DOHH2 (cell line): ENCODE data around the gene PMS1.

ENCODE experiments used
- H3F3A ChIP-seq: fragments of 200-600 bp; sonication (generic), shearing (Covaris generic); 2 replicates; pipeline ENCODE4 v1.6.0; 2016; ENCODE audit warnings: antibody characterized with exemption, mild to moderate bottlenecking; ENCODE audit not compliant: control insufficient read depth, insufficient read depth
- H3K27ac ChIP-seq: fragments of 200-600 bp; sonication (generic); 2 replicates; pipeline ENCODE4 v1.5.1; 2014; ENCODE audit warnings: low read depth, mild to moderate bottlenecking, low read length, moderate library complexity
- H3K27me3 ChIP-seq: fragments of 200-600 bp; sonication (generic); 2 replicates; pipeline ENCODE4 v1.6.1; 2014; ENCODE audit warnings: mild to moderate bottlenecking, low read length, mixed read lengths; ENCODE audit not compliant: control insufficient read depth
- H3K36me3 ChIP-seq: fragments of 200-600 bp; sonication (generic); 2 replicates; pipeline ENCODE4 v1.6.1; 2014; ENCODE audit warnings: mild to moderate bottlenecking, low read length, moderate library complexity, mixed read lengths; ENCODE audit not compliant: control insufficient read depth
- H3K4me1 ChIP-seq: fragments of 200-600 bp; sonication (generic); 2 replicates; pipeline ENCODE4 v1.6.1; 2014; ENCODE audit warnings: mild to moderate bottlenecking, low read length, mixed read lengths; ENCODE audit not compliant: control insufficient read depth
- H3K4me2 ChIP-seq: fragments of 200-600 bp; sonication (generic); 2 replicates; pipeline ENCODE4 v1.6.0; 2014; ENCODE audit warnings: mild to moderate bottlenecking, low read length, moderate library complexity
- H3K4me3 ChIP-seq: fragments of 200-600 bp; sonication (generic); 2 replicates; pipeline ENCODE4 v1.5.1; 2014; ENCODE audit warnings: mild to moderate bottlenecking, low read length, mixed read lengths
- H3K79me2 ChIP-seq: fragments of 200-600 bp; sonication (generic); 2 replicates; pipeline ENCODE4 v1.6.1; 2014; ENCODE audit warnings: mild to moderate bottlenecking, low read length, mixed read lengths; ENCODE audit not compliant: control insufficient read depth
- H3K9me2 ChIP-seq: fragments of 200-600 bp; sonication (generic); replicated peaks from 2 replicates; pipeline ENCODE4 v1.6.1; 2014; ENCODE audit warnings: mild to moderate bottlenecking, low read length, mixed read lengths; ENCODE audit not compliant: control insufficient read depth
- H3K9me3 ChIP-seq: fragments of 200-600 bp; sonication (generic); 2 replicates; pipeline ENCODE4 v1.6.1; 2014; ENCODE audit warnings: antibody characterized with exemption, low read length, mixed read lengths; ENCODE audit not compliant: control insufficient read depth, insufficient read depth
- H4K20me1 ChIP-seq: fragments of 200-600 bp; sonication (generic); 2 replicates; pipeline ENCODE4 v1.6.0; 2014; ENCODE audit warnings: low read depth, mild to moderate bottlenecking, antibody characterized with exemption, low read length, moderate library complexity; ENCODE audit not compliant: control insufficient read depth, insufficient read depth
- CTCF ChIP-seq: fragments of 200-600 bp; sonication (generic); IDR thresholded peaks from one replicate; pipeline ENCODE4 v1.5.1; 2014; ENCODE audit warnings: antibody characterized with exemption, mild to moderate bottlenecking, low read depth, low read length; ENCODE audit not compliant: poor library complexity, severe bottlenecking
- EZH2phosphoT487 ChIP-seq: fragments of 200-600 bp; sonication (generic); IDR thresholded peaks from 2 replicates; pipeline ENCODE4 v1.6.1; 2017; ENCODE audit warnings: borderline replicate concordance, mild to moderate bottlenecking, antibody characterized with exemption, low read length, moderate library complexity, mixed read lengths

The PMS1 gene

GRCh38 chr2:189870381-189871085 is 86.3 kb downstream of the PMS1 start:
- H3K27ac ChIP-seq: no peak overlapping the region
- H3K27me3 ChIP-seq: no peaks in the 10 kb centered on the region
- no peak overlapping the region for H3K4me2 ChIP-seq
- H3K9me2 ChIP-seq: no peaks in the 10 kb centered on the region
- H3K9me3 ChIP-seq: no peaks in the 10 kb centered on the region
- no peaks in the 10 kb centered on the region for H4K20me1 ChIP-seq
- peaks cover 46% of the 10 kb centered on the region for H3K36me3 ChIP-seq
- no peak overlapping the region for H3K4me3 ChIP-seq
- H3K4me1 ChIP-seq: peaks cover 8% of the 10 kb centered on the region; the same call in 1 of the 2 replicates
- no peak for TF ChIP-seq CTCF
- TF ChIP-seq EZH2phosphoT487: no peak
- H3K79me2 ChIP-seq: no peaks in the 10 kb centered on the region
- no peaks in the 10 kb centered on the region for H3F3A ChIP-seq

- H3K4me1 ChIP-seq: 0 out of 2 replicates have a peak, but pooled peaks cover 4% of the 10 kb centered on the region
- H3F3A ChIP-seq: peaks cover under 1% of the 10 kb centered on the region; the same call in 1 of the 2 replicates
- H3K9me3 ChIP-seq: no peaks in the 10 kb centered on the region
- H3K36me3 ChIP-seq: peaks cover 27% of the 10 kb centered on the region
- H4K20me1 ChIP-seq: no peaks in the 10 kb centered on the region
- no peak overlapping the region for H3K27ac ChIP-seq
- H3K9me2 ChIP-seq: no peaks in the 10 kb centered on the region
- H3K79me2 ChIP-seq: no peaks in the 10 kb centered on the region
- TF ChIP-seq EZH2phosphoT487 (no peak), CTCF (no peak)
- no peak overlapping the region for H3K4me3 ChIP-seq
- no peaks in the 10 kb centered on the region for H3K27me3 ChIP-seq
- no peak overlapping the region for H3K4me2 ChIP-seq
Observed at GRCh38 chr2:189873696-189874095, 89.4 kb downstream of the PMS1 start.

- Histone ChIP-seq H3K9me2 (no peaks in the 10 kb centered on the region), H3K27ac (no peak overlapping the region), H3K36me3 (peaks cover 27% of the 10 kb centered on the region), H3K9me3 (no peaks in the 10 kb centered on the region), H3K79me2 (no peaks in the 10 kb centered on the region), H4K20me1 (no peaks in the 10 kb centered on the region), H3F3A (peaks cover 2% of the 10 kb centered on the region; the same call in 1 of the 2 replicates), H3K4me1 (0 out of 2 replicates have a peak, but pooled peaks cover 4% of the 10 kb centered on the region), H3K4me2 (no peak overlapping the region), H3K27me3 (no peaks in the 10 kb centered on the region), H3K4me3 (no peak overlapping the region)
- TF ChIP-seq CTCF (no peak), EZH2phosphoT487 (no peak)
Observed at GRCh38 chr2:189874586-189875320, 90.5 kb downstream of the PMS1 start.
